BLaER1 (cell line): ENCODE results near the gene PRODH2.
A peak's percentile ranks its signal among the peaks of the same experiment; 100 is the strongest.

ENCODE experiments used
- H3K27ac ChIP-seq: shearing (Covaris generic); formaldehyde crosslinking; 2 replicates; pipeline ENCODE4 v1.8.1; 2022
- H3K27me3 ChIP-seq: shearing (Covaris generic); formaldehyde crosslinking; 2 replicates; pipeline ENCODE4 v1.8.1; 2022
- H3K36me3 ChIP-seq: shearing (Covaris generic); formaldehyde crosslinking; 2 replicates; pipeline ENCODE4 v1.8.1; 2022
- H3K4me1 ChIP-seq: shearing (Covaris generic); formaldehyde crosslinking; 2 replicates; pipeline ENCODE4 v1.8.1; 2022
- H3K4me2 ChIP-seq: shearing (Covaris generic); formaldehyde crosslinking; 2 replicates; pipeline ENCODE4 v1.8.1; 2022
- H3K4me3 ChIP-seq: shearing (Covaris generic); formaldehyde crosslinking; 2 replicates; pipeline ENCODE4 v1.8.1; 2022
- H3K9ac ChIP-seq: shearing (Covaris generic); formaldehyde crosslinking; 2 replicates; pipeline ENCODE4 v1.8.1; 2022
- H3K9me3 ChIP-seq: shearing (Covaris generic); formaldehyde crosslinking; 2 replicates; pipeline ENCODE4 v1.8.1; 2022
- H4K20me1 ChIP-seq: shearing (Covaris generic); formaldehyde crosslinking; 2 replicates; pipeline ENCODE4 v1.8.1; 2022
- Cebpa-rat ChIP-seq: shearing (Covaris generic); IDR thresholded peaks from 2 replicates; pipeline ENCODE4 v1.8.1; 2022

Gene PRODH2

DNA sequence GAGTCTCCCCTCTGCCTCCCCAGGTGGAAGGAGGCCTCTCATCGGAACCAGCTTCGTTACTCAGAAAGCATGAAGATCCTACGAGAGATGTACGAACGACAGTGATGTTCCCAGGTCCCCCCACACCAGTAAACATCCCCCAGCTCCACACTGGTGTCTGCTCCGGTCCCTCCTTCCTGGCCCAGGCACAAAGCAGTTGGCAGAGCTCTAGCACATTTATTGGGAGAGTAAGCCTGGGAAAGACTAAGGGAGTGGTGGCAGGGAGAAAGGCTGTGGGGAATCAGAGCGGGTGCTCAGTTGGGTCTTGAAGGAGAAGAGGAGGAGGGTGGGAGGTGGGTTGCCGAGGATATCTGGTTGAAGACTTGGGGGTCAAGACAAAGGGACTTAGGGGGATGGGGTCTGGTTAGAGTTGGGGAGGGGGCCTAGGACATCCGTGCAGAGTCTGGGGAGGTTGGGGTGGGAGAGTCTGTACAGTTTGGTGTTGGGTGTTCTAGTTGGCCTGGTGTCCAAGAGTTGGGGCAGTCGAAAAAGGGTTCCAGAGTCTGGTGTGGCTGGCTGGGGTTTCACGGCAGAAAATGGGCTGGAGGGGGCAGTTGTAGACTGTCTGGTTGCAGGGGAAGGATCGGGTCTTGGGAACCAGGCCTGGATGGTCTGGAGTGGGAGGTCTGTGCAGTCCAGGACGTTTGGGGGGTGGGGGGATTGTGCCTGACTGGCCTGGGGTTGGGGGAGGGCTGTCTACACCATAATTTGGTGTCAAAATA, 58.1 kb downstream of the PRODH2 start:
- no peaks in the 10 kb centered on the region for H3K9me3 ChIP-seq
- no peak for TF ChIP-seq Cebpa-rat
- H3K4me2 ChIP-seq = no peak overlapping the region
- no peak overlapping the region for H3K9ac ChIP-seq
- H4K20me1 ChIP-seq = peaks cover 7% of the 10 kb centered on the region
- no peak overlapping the region for H3K27ac ChIP-seq
- H3K36me3 ChIP-seq = peaks cover 34% of the 10 kb centered on the region
- H3K4me1 ChIP-seq = peaks cover 34% of the 10 kb centered on the region
- H3K4me3 ChIP-seq = no peak overlapping the region
- H3K27me3 ChIP-seq = no peaks in the 10 kb centered on the region

- Histone ChIP-seq H4K20me1 (no peaks in the 10 kb centered on the region), H3K27ac (no peak overlapping the region), H3K9me3 (no peaks in the 10 kb centered on the region), H3K4me1 (peaks cover 34% of the 10 kb centered on the region), H3K9ac (no peak overlapping the region), H3K4me2 (no peak overlapping the region), H3K27me3 (no peaks in the 10 kb centered on the region), H3K36me3 (peaks cover 34% of the 10 kb centered on the region), H3K4me3 (no peak overlapping the region)
- TF ChIP-seq Cebpa-rat = no peak
These were observed 58.8 kb downstream of the PRODH2 start for GRCh38 chr19:35753634-35754369.

- no peaks in the 10 kb centered on the region for H3K27me3 ChIP-seq
- TF ChIP-seq Cebpa-rat = no peak
- no peaks in the 10 kb centered on the region for H3K9me3 ChIP-seq
- H3K4me3 ChIP-seq = no peak overlapping the region
- no peak overlapping the region for H3K9ac ChIP-seq
- no peaks in the 10 kb centered on the region for H4K20me1 ChIP-seq
- no peak overlapping the region for H3K4me2 ChIP-seq
- H3K4me1 ChIP-seq = peaks cover 34% of the 10 kb centered on the region
- H3K27ac ChIP-seq = no peak overlapping the region
- H3K36me3 ChIP-seq = peaks cover 34% of the 10 kb centered on the region
These were observed 59.8 kb downstream of the PRODH2 start for GRCh38 chr19:35752746-35753350.

GRCh38 chr19:35751839-35752745, 60.6 kb downstream of the PRODH2 start:
- Histone ChIP-seq H3K4me3 (no peak overlapping the region), H3K9ac (no peak overlapping the region), H3K9me3 (no peaks in the 10 kb centered on the region), H3K4me1 (peaks cover 38% of the 10 kb centered on the region), H3K36me3 (peaks cover 34% of the 10 kb centered on the region), H3K4me2 (no peak overlapping the region), H4K20me1 (no peaks in the 10 kb centered on the region), H3K27me3 (no peaks in the 10 kb centered on the region), H3K27ac (no peak overlapping the region)
- no peak for TF ChIP-seq Cebpa-rat

- Histone ChIP-seq H3K36me3 (peaks cover 29% of the 10 kb centered on the region), H3K27me3 (no peaks in the 10 kb centered on the region), H4K20me1 (no peaks in the 10 kb centered on the region), H3K4me1 (peaks cover 45% of the 10 kb centered on the region), H3K9ac (peak overlapping the region; percentile 53), H3K4me2 (peak overlapping the region; percentile 90), H3K4me3 (no peak overlapping the region), H3K27ac (no peak overlapping the region; the same call in 1 of the 2 replicates), H3K9me3 (no peaks in the 10 kb centered on the region)
- no peak for TF ChIP-seq Cebpa-rat
These were observed 62.5 kb downstream of the PRODH2 start for GRCh38 chr19:35750167-35750566.
